ENCODE results near the gene NXPH3.
"Not testable (repeated sequence)": the region's sequence is repeated elsewhere in the genome, so short reads cannot be mapped to it uniquely, and the experiment has no call there.

DNA sequence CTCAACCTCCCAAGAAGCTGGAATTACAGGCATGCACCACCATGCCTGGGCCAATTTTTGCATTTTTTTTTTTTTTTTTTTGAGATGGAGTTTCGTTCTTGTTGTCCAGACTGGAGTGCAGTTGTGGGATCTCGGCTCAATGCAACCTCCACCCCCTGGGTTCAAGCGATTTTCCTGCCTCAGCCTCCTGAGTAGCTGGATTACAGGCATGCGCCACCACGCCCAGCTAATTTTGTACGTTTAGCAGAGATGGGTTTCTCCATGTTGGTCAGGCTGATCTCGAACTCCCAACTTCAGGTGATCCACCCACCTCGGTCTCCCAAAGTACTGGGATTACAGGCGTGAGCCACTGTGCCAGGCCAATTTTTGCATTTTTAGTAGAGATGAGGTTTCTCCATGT is 24.9 kb upstream of the NXPH3 start:
- not testable (repeated sequence) for TF ChIP-seq NFRKB (IDR thresholded peaks at IDR 0.05); FOXM1 (IDR thresholded peaks at IDR 0.05; ENCODE audit: borderline replicate concordance); CTBP1 (IDR thresholded peaks at IDR 0.05; ENCODE audit: borderline replicate concordance); FOXK2 (IDR thresholded peaks at IDR 0.05); ARNT (IDR thresholded peaks at IDR 0.05); TARDBP (IDR thresholded peaks at IDR 0.05); BHLHE40 (IDR thresholded peaks at IDR 0.05; ENCODE audit: borderline replicate concordance); SUZ12 (IDR thresholded peaks at IDR 0.05)

All from HEK293T (cell line).